ENCODE results near the gene IGSF10. TPM values are rescaled to one million over a fixed set of nuclear protein-coding genes. Genes with fewer than 3 reads are reported as not detected.

IGSF10 gene
- total RNA-seq, 1 experiment from 2014 or later = 0.24 TPM

GRCh38 chr3:151425627-151426340 lies 35.1 kb downstream of the IGSF10 start:
- H3K9me3 ChIP-seq (replicated peaks) = no peaks in the 10 kb centered on the region
- no peaks in the 10 kb centered on the region for H3K27me3 ChIP-seq (replicated peaks)
- H3K27ac ChIP-seq = no peak overlapping the region
- peaks cover 17% of the 10 kb centered on the region for H3K4me1 ChIP-seq (replicated peaks)
- no peaks in the 10 kb centered on the region for H3K36me3 ChIP-seq
- no peak for DNase-seq (ENCODE audit: low read depth in 1 of 2, low spot score in 2 of 2)
- H3K4me3 ChIP-seq = no peak overlapping the region

DNA sequence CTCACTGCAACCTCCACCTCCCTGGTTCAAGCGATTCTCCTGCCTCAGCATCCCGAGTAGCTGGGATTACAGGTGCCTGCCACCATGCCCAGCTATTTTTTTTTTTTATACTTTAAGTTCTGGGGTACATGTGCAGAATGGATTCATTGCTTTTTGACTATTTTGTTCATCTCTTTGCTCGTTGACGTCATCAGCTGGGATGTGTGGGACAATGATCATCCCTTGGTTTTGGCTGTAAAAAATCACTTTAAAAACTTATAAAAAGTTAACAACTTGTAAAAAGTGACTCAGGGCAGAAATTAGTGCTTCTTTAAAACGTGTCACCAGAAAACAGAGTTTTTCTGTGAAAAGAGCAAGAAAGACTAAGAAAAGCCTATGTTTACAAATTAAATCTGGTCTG lies 37.8 kb downstream of the IGSF10 start:
- Histone ChIP-seq H3K9me3 (replicated peaks) (no peaks in the 10 kb centered on the region), H3K27ac (no peak overlapping the region), H3K4me1 (replicated peaks) (peaks cover 17% of the 10 kb centered on the region), H3K27me3 (replicated peaks) (no peaks in the 10 kb centered on the region), H3K4me3 (no peak overlapping the region), H3K36me3 (no peaks in the 10 kb centered on the region)
- no peak for DNase-seq (ENCODE audit: low read depth in 1 of 2, low spot score in 2 of 2)

DNA sequence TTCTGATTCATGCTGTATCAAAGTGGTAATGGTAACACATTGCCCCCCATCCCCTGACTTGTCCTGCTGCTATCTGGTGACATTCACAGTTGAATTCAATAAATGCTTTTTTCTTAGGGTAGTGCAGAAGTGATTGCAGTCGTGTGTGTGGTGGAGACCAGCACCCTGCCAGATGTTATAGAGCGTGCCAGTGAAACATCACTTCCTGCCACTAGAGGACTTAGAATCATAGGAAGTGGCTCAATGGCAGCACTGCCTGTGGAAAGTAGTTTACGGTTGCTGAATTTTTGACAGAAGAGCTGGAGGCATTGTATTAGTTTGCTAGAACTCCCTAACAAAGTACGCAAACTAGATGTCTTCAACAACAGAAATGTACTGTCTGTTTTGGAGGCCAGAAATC lies 38.9 kb downstream of the IGSF10 start:
- no peak overlapping the region for H3K4me3 ChIP-seq
- H3K4me1 ChIP-seq (replicated peaks) = peaks cover 17% of the 10 kb centered on the region
- no peaks in the 10 kb centered on the region for H3K27me3 ChIP-seq (replicated peaks)
- no peaks in the 10 kb centered on the region for H3K9me3 ChIP-seq (replicated peaks)
- H3K36me3 ChIP-seq = no peaks in the 10 kb centered on the region
- no peak for DNase-seq (ENCODE audit: low read depth in 1 of 2, low spot score in 2 of 2)
- no peak overlapping the region for H3K27ac ChIP-seq

- Histone ChIP-seq H3K9me3 (replicated peaks) (no peaks in the 10 kb centered on the region), H3K4me3 (no peak overlapping the region), H3K36me3 (no peaks in the 10 kb centered on the region), H3K4me1 (replicated peaks) (peaks cover 6% of the 10 kb centered on the region), H3K27ac (no peak overlapping the region), H3K27me3 (replicated peaks) (no peaks in the 10 kb centered on the region)
- no peak for DNase-seq (ENCODE audit: low read depth in 1 of 2, low spot score in 2 of 2)
Measured at GRCh38 chr3:151419806-151420205, 41.1 kb downstream of the IGSF10 start.

- no peaks in the 10 kb centered on the region for H3K36me3 ChIP-seq
- H3K4me3 ChIP-seq = no peak overlapping the region
- H3K27me3 ChIP-seq (replicated peaks) = no peaks in the 10 kb centered on the region
- no peaks in the 10 kb centered on the region for H3K9me3 ChIP-seq (replicated peaks)
- no peak overlapping the region for H3K27ac ChIP-seq
- no peak for DNase-seq (ENCODE audit: low read depth in 1 of 2, low spot score in 2 of 2)
- peaks cover 16% of the 10 kb centered on the region for H3K4me1 ChIP-seq (replicated peaks)
Measured at GRCh38 chr3:151415289-151415688, 45.6 kb downstream of the IGSF10 start.

GRCh38 chr3:151412989-151413388 lies 47.9 kb downstream of the IGSF10 start:
- H3K27me3 ChIP-seq (replicated peaks) = no peaks in the 10 kb centered on the region
- no peaks in the 10 kb centered on the region for H3K36me3 ChIP-seq
- no peak overlapping the region for H3K4me3 ChIP-seq
- peaks cover 17% of the 10 kb centered on the region for H3K4me1 ChIP-seq (replicated peaks)
- DNase-seq (ENCODE audit: low read depth in 1 of 2, low spot score in 2 of 2) = no peak
- no peak overlapping the region for H3K27ac ChIP-seq
- no peaks in the 10 kb centered on the region for H3K9me3 ChIP-seq (replicated peaks)

Other genes starting within 250 kb of the IGSF10 start
- gene P2RY14, start 182.5 kb downstream of the IGSF10 start, total RNA-seq (2014; rRNA removed; shearing (Covaris generic)) = not detected in 2 replicates
- gene GPR87, start 144.2 kb downstream of the IGSF10 start, total RNA-seq (2014; rRNA removed; shearing (Covaris generic)) = 0.29 TPM in 1 of 2 replicates, not detected in the other
- gene P2RY13, start 131.5 kb downstream of the IGSF10 start, total RNA-seq (2014; rRNA removed; shearing (Covaris generic)) = not detected in 2 replicates
- not detected in 2 replicates for gene P2RY12, start 76.3 kb downstream of the IGSF10 start, total RNA-seq (2014; rRNA removed; shearing (Covaris generic))

Measured in SJSA1 (cell line).